Measurements from ENCODE around the gene UBXN1.

- TF ChIP-seq, protein P1, sequence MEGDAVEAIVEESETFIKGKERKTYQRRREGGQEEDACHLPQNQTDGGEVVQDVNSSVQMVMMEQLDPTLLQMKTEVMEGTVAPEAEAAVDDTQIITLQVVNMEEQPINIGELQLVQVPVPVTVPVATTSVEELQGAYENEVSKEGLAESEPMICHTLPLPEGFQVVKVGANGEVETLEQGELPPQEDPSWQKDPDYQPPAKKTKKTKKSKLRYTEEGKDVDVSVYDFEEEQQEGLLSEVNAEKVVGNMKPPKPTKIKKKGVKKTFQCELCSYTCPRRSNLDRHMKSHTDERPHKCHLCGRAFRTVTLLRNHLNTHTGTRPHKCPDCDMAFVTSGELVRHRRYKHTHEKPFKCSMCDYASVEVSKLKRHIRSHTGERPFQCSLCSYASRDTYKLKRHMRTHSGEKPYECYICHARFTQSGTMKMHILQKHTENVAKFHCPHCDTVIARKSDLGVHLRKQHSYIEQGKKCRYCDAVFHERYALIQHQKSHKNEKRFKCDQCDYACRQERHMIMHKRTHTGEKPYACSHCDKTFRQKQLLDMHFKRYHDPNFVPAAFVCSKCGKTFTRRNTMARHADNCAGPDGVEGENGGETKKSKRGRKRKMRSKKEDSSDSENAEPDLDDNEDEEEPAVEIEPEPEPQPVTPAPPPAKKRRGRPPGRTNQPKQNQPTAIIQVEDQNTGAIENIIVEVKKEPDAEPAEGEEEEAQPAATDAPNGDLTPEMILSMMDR (IDR thresholded peaks at IDR 0.05) = no peak
- TF ChIP-seq POLR2A (IDR thresholded peaks at IDR 0.05) (no peak), EP300 (IDR thresholded peaks at IDR 0.05) (no peak)
Measured at GRCh38 chr11:62688491-62688890, 9.6 kb upstream of the UBXN1 start.

Measured in tibial nerve (tissue), 4 donors.